ENCODE data around the gene DHX58.

Gene DHX58

GRCh38 chr17:42129109-42129837 is 16.8 kb upstream of the DHX58 start:
- DNase-seq: no peak

GRCh38 chr17:42127414-42127813 is 14.9 kb upstream of the DHX58 start:
- no peak for DNase-seq

- DNase-seq: no peak
Measured at GRCh38 chr17:42126836-42127235, 14.3 kb upstream of the DHX58 start.

- no peak for DNase-seq
Measured at GRCh38 chr17:42125565-42125964, 13.1 kb upstream of the DHX58 start.

GRCh38 chr17:42124256-42124655 is 11.7 kb upstream of the DHX58 start:
- DNase-seq: no peak

GRCh38 chr17:42122371-42123303 is 10.1 kb upstream of the DHX58 start, which contains the start of gene HSPB9:
TSS of gene HSPB9 (plus strand) at chr17:42122804. CDS start at chr17:42122851, 47 bp downstream.
- DNase-seq: no peak

- DNase-seq: peak; percentile 83
Measured at GRCh38 chr17:42120770-42121769, 8.6 kb upstream of the DHX58 start, which contains the start of gene KAT2A. TSS of gene KAT2A (minus strand) at chr17:42121367. CDS start at chr17:42121304, 63 bp downstream.

GRCh38 chr17:42120161-42120769 is 7.8 kb upstream of the DHX58 start:
- DNase-seq: no peak

- no peak for DNase-seq
Measured at GRCh38 chr17:42119301-42119700, 6.8 kb upstream of the DHX58 start.

GRCh38 chr17:42118545-42118944 is 6.0 kb upstream of the DHX58 start:
- DNase-seq: peak; percentile 59

GRCh38 chr17:42118126-42118510 is 5.6 kb upstream of the DHX58 start:
- no peak for DNase-seq

GRCh38 chr17:42117397-42118125 is 5.0 kb upstream of the DHX58 start:
- no peak for DNase-seq

GRCh38 chr17:42116705-42117396 is 4.3 kb upstream of the DHX58 start:
- DNase-seq: peak; percentile 84

- DNase-seq: no peak
Measured at GRCh38 chr17:42114118-42114517, 1.6 kb upstream of the DHX58 start.

GRCh38 chr17:42113293-42114069 is 967 bp upstream of the DHX58 start:
- DNase-seq: no peak

- peak; percentile 34 for DNase-seq
Measured at GRCh38 chr17:42111871-42112551, 503 bp downstream of the DHX58 start.

GRCh38 chr17:42111265-42111636 is 1.3 kb downstream of the DHX58 start:
- DNase-seq: no peak

- no peak for DNase-seq
Measured at GRCh38 chr17:42110301-42111264, 1.9 kb downstream of the DHX58 start.
